HG02852 (cell line): Measurements from ENCODE around the gene ZNF771.

Source experiments
- ATAC-seq: cut with Tn5 transposase; IDR thresholded peaks from one replicate; pipeline ENCODE4 v1.9.1; 2021; ENCODE audit warnings: mild to moderate bottlenecking, moderate library complexity; ENCODE audit not compliant: unreplicated experiment

The ZNF771 gene

GRCh38 chr16:30397776-30398660, 9.4 kb upstream of the ZNF771 start:
- ATAC-seq, result no peak

- ATAC-seq, result no peak
These were observed 8.6 kb upstream of the ZNF771 start for GRCh38 chr16:30398661-30399434.

GRCh38 chr16:30399435-30400186, 7.8 kb upstream of the ZNF771 start:
- peak; percentile 8 for ATAC-seq

- no peak for ATAC-seq
These were observed 5.5 kb upstream of the ZNF771 start for GRCh38 chr16:30401768-30402425.

- ATAC-seq, result peak; percentile 4
These were observed 658 bp upstream of the ZNF771 start for GRCh38 chr16:30406795-30407101.

GRCh38 chr16:30407804-30408534, 563 bp downstream of the ZNF771 start:
- no peak for ATAC-seq

GRCh38 chr16:30409125-30410060, 2.0 kb downstream of the ZNF771 start:
- no peak for ATAC-seq

- ATAC-seq, result no peak
These were observed 5.9 kb downstream of the ZNF771 start for GRCh38 chr16:30413112-30413806.

GRCh38 chr16:30414159-30414558, 6.8 kb downstream of the ZNF771 start:
- ATAC-seq, result no peak

- no peak for ATAC-seq
These were observed 8.7 kb downstream of the ZNF771 start for GRCh38 chr16:30416047-30416603.

GRCh38 chr16:30416624-30417528, 9.5 kb downstream of the ZNF771 start:
- ATAC-seq, result no peak

- ATAC-seq, result peak; percentile 76
These were observed 10.3 kb downstream of the ZNF771 start for GRCh38 chr16:30417529-30418349.

GRCh38 chr16:30418350-30419181, 11.2 kb downstream of the ZNF771 start:
- ATAC-seq, result no peak

GRCh38 chr16:30421010-30421409, 13.6 kb downstream of the ZNF771 start:
- ATAC-seq, result no peak

GRCh38 chr16:30428055-30428454, 20.6 kb downstream of the ZNF771 start:
- ATAC-seq, result no peak

- ATAC-seq, result peak; percentile 13
These were observed 21.9 kb downstream of the ZNF771 start for GRCh38 chr16:30429418-30429677.
